GM19193 (cell line): ENCODE data around the gene ARHGAP25.

Experiments used
- POLR2A ChIP-seq: IDR thresholded peaks from 4 replicates; pipeline ENCODE4 v1.6.1; 2011; ENCODE audit not compliant: insufficient read depth, insufficient read length; ENCODE audit errors: extremely low read depth

The ARHGAP25 gene

DNA sequence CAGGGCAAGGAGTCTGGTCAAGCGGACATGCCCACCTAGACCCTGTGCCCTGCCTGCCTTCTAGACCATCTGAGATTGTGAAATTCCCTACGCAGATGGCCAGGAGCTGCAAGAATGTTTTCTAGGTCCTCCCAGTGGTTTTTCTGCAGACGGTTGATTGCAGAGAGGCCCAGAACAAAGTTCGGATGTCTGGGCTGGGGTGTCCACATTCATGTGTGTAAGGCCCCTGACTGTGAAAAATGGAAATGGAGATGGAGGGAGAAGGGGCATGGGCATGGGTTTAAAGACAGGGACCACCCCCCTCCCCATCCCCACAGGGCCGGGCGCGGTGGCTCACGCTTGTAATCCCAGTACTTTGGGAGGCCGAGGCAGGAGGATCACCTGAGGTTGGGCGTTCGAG, 11.8 kb downstream of the ARHGAP25 start:
- TF ChIP-seq POLR2A = no peak

GRCh38 chr2:68747413-68747812, 12.8 kb downstream of the ARHGAP25 start:
- TF ChIP-seq POLR2A = no peak

DNA sequence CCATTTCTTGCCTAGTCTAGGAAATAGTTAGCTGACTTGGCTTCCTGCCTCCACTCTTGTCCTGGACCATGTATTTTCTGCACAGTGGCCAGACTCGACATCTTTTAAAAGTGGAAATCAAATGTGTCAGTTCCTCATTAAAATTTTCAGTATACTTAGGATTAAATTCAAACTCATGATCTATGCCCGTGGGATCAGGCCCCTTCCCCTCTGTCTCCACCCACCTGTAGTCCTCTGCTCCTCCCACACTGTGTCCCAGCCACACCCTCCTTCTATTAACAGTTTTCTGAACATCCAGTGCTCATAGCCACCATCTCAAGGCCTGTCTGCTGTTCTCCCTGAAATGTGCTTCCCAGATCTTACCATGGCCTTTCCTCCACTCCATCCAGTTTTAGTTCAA, 13.3 kb downstream of the ARHGAP25 start:
- no peak for TF ChIP-seq POLR2A

GRCh38 chr2:68748568-68748967, 14.0 kb downstream of the ARHGAP25 start:
- TF ChIP-seq POLR2A = no peak

DNA sequence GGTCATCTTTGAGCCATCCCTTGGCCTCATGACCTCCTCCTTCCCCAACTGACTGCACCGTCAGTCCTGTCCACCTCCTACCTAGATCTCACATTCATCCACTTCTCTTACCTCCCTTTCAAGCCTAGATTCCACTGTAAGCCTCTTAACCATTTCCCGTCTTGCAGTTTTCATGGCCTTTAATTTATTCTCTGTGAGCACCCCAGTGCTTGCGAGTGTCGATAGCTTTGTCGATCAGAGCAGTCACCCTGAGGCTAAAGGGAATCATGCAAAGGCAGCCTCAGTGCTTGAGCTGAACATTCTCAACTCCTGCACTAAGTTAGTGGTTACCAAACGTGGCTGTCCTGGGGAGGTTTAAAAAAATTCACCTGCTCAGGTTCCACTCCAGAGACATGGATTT, 14.7 kb downstream of the ARHGAP25 start:
- no peak for TF ChIP-seq POLR2A

DNA sequence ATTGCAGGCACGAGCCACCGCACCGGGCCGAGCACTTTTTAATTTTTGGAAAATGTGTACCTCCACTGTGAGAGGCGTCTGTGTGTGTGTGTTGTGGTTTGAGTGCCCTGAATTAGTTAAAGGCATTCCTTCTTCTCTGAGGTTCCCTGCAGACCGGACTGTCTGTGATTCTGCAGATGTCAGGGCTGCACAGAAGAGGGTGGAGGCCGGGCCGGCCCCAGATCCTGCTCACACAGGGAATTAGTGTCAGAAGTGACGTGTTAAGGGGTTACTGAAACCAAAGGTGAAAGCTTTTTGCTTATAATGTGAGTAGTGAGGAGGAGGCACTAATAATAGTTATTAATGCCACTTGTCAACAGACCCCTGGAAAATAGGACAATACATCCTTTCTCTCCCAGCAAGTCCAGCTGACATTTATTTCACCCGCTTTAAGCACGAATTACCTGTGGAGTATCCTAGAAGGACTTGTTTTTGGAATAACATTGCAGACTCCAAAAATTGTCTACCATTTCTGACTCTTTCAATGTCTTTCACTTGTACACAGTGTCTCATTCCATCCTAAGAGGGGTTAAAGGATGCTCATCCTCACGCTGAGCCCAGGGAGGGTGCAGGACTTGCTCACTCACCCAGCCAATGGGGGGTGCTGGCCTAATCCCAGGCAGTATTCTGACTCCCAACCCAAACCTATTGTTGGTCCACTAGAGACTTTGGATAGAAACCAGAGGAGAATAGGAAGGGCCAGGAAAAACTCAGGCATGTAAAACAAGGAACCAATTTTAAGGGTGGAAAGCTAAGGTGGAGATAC, 16.2 kb downstream of the ARHGAP25 start:
- no peak for TF ChIP-seq POLR2A

GRCh38 chr2:68751397-68752339, 17.1 kb downstream of the ARHGAP25 start:
- TF ChIP-seq POLR2A = no peak

DNA sequence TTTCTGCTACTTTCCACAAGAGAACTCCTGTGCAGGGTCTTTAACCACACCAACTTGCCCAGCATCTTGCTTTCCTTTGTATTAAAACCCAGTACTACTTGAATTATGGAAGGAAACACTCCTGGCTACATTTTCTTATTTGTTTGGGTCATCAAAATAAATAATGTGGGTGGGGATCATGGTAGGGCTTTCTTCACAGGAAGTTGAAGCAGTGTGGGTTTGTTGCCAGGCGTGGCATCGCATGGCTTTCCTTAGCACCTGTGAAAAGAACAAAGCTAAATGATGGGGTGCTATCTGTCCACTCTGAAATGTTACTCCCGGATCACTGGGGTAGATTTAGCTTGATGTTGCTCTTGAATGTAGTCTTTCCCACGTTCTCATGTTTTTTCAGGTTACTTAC, 18.7 kb downstream of the ARHGAP25 start:
- no peak for TF ChIP-seq POLR2A

GRCh38 chr2:68755071-68755470, 20.5 kb downstream of the ARHGAP25 start:
- TF ChIP-seq POLR2A = no peak

- no peak for TF ChIP-seq POLR2A
These were observed 21.6 kb downstream of the ARHGAP25 start for GRCh38 chr2:68756178-68756577.

DNA sequence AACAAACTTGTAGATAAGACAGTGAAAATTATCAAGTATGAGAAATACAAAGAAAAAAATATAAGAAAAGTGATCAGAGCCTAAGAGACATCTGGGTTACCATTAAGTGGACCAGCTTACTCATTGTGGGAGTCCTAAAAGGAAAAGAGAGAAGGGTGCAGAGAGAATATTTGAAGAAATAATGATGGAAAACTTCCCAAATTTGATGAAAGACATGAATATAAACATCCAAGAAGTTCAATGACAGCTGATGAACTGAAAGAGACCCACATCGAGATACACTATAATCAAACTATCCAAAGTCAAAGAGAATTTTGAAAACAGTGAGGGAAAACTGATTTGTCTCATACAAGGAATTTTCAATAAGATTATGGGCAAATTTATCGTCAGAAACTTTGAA, 22.5 kb downstream of the ARHGAP25 start:
- no peak for TF ChIP-seq POLR2A

DNA sequence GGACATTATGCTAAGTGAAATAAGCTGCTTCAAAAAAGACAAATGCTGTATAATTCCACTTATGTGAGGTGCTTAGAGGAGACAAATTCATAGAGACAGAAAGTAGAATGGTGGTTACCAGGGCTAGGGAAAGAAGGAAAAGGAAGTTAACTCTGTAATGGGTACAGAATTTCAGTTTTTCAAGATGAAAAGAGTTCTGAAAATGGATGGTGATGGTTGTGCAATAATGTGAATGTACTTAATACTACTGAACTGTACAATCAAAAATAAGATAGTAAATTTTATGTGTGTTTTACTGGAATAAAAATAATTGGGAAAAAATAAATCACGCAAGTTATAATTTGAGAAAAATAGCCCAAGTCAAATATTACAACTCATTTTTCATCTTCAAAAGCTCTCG, 27.5 kb downstream of the ARHGAP25 start:
- TF ChIP-seq POLR2A = no peak

- TF ChIP-seq POLR2A = no peak
These were observed 28.1 kb downstream of the ARHGAP25 start for GRCh38 chr2:68762665-68763064.

- TF ChIP-seq POLR2A = no peak
These were observed 29.6 kb downstream of the ARHGAP25 start for GRCh38 chr2:68764041-68764805.

DNA sequence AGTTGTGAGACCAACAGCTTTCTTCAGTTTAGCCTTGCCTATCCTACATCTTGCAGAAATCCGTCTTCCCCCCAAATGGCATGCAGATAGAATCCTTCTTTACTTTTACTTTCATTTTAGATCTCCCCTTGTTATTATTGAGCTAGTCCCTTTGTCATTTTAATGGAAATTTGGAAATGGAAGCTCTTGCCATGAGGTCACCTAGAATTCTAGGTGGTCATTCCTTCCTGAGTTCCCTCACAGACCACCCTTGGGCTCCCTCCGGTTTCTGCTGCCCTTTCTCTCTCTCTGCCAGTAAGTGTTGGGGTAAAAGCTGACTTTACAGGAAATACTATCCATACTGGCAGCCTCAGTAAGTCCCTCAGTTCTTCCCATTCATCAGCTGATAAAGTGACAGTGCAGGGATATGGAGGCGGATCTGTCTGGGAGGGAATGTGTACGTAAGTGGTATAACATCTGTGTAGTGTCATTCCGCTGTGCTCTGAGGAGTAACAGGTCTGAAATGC, 30.2 kb downstream of the ARHGAP25 start:
- TF ChIP-seq POLR2A = no peak
